NCI-H2227 (cell line): ENCODE measurements around the gene MACROH2A1.
"Not testable (repeated sequence)": the region's sequence is repeated elsewhere in the genome, so short reads cannot be mapped to it uniquely, and the experiment has no call there.

Experiments
- DNase-seq: peaks from one replicate; lab custom pipeline; 2025; ENCODE audit not compliant: unreplicated experiment; lab: John Stamatoyannopoulos, UW

MACROH2A1 gene

GRCh38 chr5:135379046-135379654 lies 19.9 kb downstream of the MACROH2A1 start:
- no peak for DNase-seq

GRCh38 chr5:135377751-135378680 lies 21.0 kb downstream of the MACROH2A1 start:
- DNase-seq = no peak

GRCh38 chr5:135376961-135377624 lies 21.9 kb downstream of the MACROH2A1 start:
- no peak for DNase-seq

- no peak for DNase-seq
These were observed 23.8 kb downstream of the MACROH2A1 start for GRCh38 chr5:135375040-135375793.

- no peak for DNase-seq
These were observed 25.1 kb downstream of the MACROH2A1 start for GRCh38 chr5:135373736-135374515.

GRCh38 chr5:135372654-135373381 lies 26.2 kb downstream of the MACROH2A1 start:
- DNase-seq = no peak

GRCh38 chr5:135371622-135372232 lies 27.3 kb downstream of the MACROH2A1 start:
- DNase-seq = no peak

- DNase-seq = no peak
These were observed 29.1 kb downstream of the MACROH2A1 start for GRCh38 chr5:135369952-135370351.

- DNase-seq = no peak
These were observed 31.5 kb downstream of the MACROH2A1 start for GRCh38 chr5:135367554-135367953.

- no peak for DNase-seq
These were observed 32.0 kb downstream of the MACROH2A1 start for GRCh38 chr5:135367076-135367475.

- no peak for DNase-seq
These were observed 33.8 kb downstream of the MACROH2A1 start for GRCh38 chr5:135365281-135365680.

GRCh38 chr5:135364421-135365262 lies 34.4 kb downstream of the MACROH2A1 start:
- DNase-seq = no peak

- DNase-seq = not testable (repeated sequence)
These were observed 35.7 kb downstream of the MACROH2A1 start for GRCh38 chr5:135363342-135363741.

GRCh38 chr5:135362102-135362501 lies 36.9 kb downstream of the MACROH2A1 start:
- DNase-seq = no peak

- DNase-seq = no peak
These were observed 38.5 kb downstream of the MACROH2A1 start for GRCh38 chr5:135360278-135361274.

- no peak for DNase-seq
These were observed 39.5 kb downstream of the MACROH2A1 start for GRCh38 chr5:135359374-135360165.
